Thyroid gland (tissue), 4 donors: ENCODE data around the gene WRAP73. TPM values are rescaled to one million over a fixed set of nuclear protein-coding genes. Genes with fewer than 3 reads are reported as not detected.
A peak's percentile ranks its signal among the peaks of the same experiment; 100 is the strongest.

Source experiments
- DNase-seq, 2 donors: peaks; one replicate each; pipeline ENCODE4 v3.0.0-alpha.2; 2019
- H3K27ac ChIP-seq, 3 donors: fragments of 200-600 bp; sonication (generic); 1 replicate in 2 of 3; 2 replicates in 1 of 3; pipeline ENCODE4 v1.5.1; 2016 to 2019; ENCODE audit warnings: mild to moderate bottlenecking in 1 of 3, moderate library complexity in 1 of 3
- H3K27me3 ChIP-seq: fragments of 200-600 bp; sonication (generic); one replicate; pipeline ENCODE4 v1.5.1; 2019
- H3K36me3 ChIP-seq, 2 donors: fragments of 200-600 bp; sonication (generic); one replicate each; pipeline ENCODE4 v1.5.1; 2016 to 2019
- H3K4me1 ChIP-seq, 2 donors: fragments of 200-600 bp; sonication (generic); one replicate each; pipeline ENCODE4 v1.5.1; 2017 to 2019
- H3K4me3 ChIP-seq, 3 donors: fragments of 200-600 bp; sonication (generic); replicated peaks in 1 of 3; 1 replicate in 2 of 3; 2 replicates in 1 of 3; pipeline ENCODE4 v1.5.1; 2016; ENCODE audit warnings: mild to moderate bottlenecking in 1 of 3
- H3K9me3 ChIP-seq: fragments of 200-600 bp; sonication (generic); one replicate; pipeline ENCODE4 v1.5.1; 2017
- POLR2A ChIP-seq, 2 donors: fragments of 450-650 bp; IDR thresholded peaks; one replicate each; pipeline ENCODE4 v1.6.1; 2017; ENCODE audit warnings: antibody characterized with exemption in 2 of 2, mild to moderate bottlenecking in 2 of 2, moderate library complexity in 1 of 2
- WGBS, 2 donors: methylation state at CpG; one replicate each; pipeline ENCODE4 v1.1.5; 2017; 5-methylcytosine and 5-hydroxymethylcytosine counted together
- intact Hi-C: fragments of 100-400 bp; cut with DNase I; formaldehyde crosslinking; loops from one replicate; pipeline ENCODE4 v1.15.1; 2023
- total RNA-seq, 4 donors: library from RNA; depleted of rRNA; stranded (reverse); fragments of >200 nt; gene quantifications; one replicate each; pipeline ENCODE4 v1.2.3, GENCODE V29; 2016
- TF ChIP-seq, protein P1 (sequence below), 6 experiments: fragments of 200-600 bp in 3 of 6; fragments of 450-650 bp in 3 of 6; sonication (generic) in 3 of 6; IDR thresholded peaks; one replicate each; pipeline ENCODE4 v1.5.1; 2016 to 2019; ENCODE audit warnings: antibody characterized with exemption in 6 of 6, mild to moderate bottlenecking in 2 of 6, inconsistent platforms in 1 of 6, moderate library complexity in 1 of 6

The WRAP73 gene
- total RNA-seq, 4 donors from 2014 or later: 18.5 to 44.0 (median 21.0) TPM

DNA sequence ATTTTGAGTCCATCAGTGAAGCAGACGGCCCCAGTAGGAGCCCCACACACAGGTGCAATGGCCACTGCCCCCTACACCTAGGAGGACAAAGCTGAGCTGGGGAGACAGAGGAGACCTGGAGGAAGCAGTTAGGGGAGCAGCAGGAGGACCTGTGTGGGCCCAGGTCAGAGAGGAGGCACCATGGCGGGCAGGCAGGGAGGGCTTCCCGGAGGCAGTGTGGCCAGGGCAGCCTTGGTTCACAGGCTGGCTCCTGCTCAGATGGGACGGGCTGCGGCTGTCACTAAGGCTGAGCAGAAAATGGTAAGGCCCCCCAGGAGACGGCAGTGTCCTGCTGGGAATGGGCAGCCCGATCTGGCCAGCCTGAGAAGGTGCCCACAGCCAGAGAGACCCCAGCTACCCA, 54.0 kb downstream of the WRAP73 start:
- Histone ChIP-seq H3K27ac (no peak overlapping the region), H3K4me1 (peaks cover 18 to 24% of the 10 kb centered on the region in 2 donors), H3K9me3 (no peaks in the 10 kb centered on the region), H3K27me3 (no peaks in the 10 kb centered on the region), H3K36me3 (no peaks in the 10 kb centered on the region), H3K4me3 (no peak overlapping the region)
- WGBS, 2 donors: 84 to 100% methylated on average over 2 to 4 of the region's 7 CpGs
- no peak for DNase-seq
- intact Hi-C loops: no loop called here
- no peak for TF ChIP-seq POLR2A (IDR thresholded peaks at IDR 0.05)
- TF ChIP-seq, protein P1, sequence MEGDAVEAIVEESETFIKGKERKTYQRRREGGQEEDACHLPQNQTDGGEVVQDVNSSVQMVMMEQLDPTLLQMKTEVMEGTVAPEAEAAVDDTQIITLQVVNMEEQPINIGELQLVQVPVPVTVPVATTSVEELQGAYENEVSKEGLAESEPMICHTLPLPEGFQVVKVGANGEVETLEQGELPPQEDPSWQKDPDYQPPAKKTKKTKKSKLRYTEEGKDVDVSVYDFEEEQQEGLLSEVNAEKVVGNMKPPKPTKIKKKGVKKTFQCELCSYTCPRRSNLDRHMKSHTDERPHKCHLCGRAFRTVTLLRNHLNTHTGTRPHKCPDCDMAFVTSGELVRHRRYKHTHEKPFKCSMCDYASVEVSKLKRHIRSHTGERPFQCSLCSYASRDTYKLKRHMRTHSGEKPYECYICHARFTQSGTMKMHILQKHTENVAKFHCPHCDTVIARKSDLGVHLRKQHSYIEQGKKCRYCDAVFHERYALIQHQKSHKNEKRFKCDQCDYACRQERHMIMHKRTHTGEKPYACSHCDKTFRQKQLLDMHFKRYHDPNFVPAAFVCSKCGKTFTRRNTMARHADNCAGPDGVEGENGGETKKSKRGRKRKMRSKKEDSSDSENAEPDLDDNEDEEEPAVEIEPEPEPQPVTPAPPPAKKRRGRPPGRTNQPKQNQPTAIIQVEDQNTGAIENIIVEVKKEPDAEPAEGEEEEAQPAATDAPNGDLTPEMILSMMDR (IDR thresholded peaks at IDR 0.05): no peak

DNA sequence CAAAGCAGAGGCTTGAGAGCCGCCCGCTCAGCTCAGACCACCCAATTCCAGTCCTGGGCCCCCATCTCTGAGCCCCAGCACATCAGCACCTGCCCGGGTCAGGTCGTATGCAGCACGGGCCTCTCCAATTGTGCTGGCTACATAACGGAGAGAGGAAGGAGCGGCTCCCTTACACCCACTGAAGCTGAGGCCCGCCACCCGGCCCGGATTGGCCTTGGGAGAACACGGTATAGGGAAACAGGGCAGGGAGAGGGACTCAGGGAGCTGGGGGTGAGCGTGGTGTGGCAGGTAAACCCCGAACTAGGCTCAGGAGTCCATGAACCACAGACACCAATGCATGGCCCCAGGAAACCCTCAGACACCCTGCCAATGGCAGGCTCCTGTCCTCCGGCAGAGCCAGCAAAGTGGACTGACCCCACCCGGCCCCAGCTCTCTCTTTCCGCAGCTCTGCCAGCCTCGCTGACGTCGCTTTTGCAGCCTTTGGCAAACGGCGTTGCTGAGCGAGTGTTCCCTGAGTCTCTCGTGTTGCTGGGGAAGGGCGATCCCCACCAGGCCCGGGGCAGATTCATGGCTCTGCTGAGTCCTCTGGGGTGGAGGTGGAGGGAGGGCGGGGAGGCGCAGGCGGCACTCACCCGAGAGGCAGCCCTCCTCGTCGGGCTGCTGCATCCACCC, 55.1 kb downstream of the WRAP73 start:
- H3K9me3 ChIP-seq: no peaks in the 10 kb centered on the region
- H3K4me1 ChIP-seq: peaks cover 28 to 35% of the 10 kb centered on the region in 2 donors
- no peak overlapping the region for H3K27ac ChIP-seq
- H3K27me3 ChIP-seq: no peaks in the 10 kb centered on the region
- intact Hi-C loops: no loop called here
- 87 to 90% methylated on average over 15 to 31 of the region's 31 CpGs for WGBS, 2 donors
- no peaks in the 10 kb centered on the region for H3K36me3 ChIP-seq
- no peak for DNase-seq
- H3K4me3 ChIP-seq: no peak overlapping the region
- no peak for TF ChIP-seq POLR2A (IDR thresholded peaks at IDR 0.05)
- TF ChIP-seq, protein P1 (IDR thresholded peaks at IDR 0.05): no peak

DNA sequence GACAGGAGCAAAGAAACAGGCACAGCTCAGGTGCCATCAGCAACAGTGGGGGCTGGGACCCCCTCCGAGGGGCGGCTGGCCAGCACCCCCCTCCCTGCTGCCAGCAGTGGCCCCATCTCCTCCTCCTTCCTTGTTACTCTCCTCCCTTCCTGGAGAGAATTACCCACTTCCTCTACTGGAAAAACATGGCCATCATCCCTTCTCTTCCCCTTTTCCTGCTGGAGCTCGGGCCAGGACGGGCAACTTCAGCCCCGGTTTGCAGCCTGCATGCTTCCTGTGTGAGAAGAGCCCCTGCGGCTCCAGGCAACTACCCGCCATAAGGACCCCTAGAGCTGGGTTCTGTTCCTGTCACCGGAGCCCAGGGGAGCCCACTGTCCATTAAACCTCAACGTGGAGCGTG, 56.2 kb downstream of the WRAP73 start:
- no peak for TF ChIP-seq POLR2A (IDR thresholded peaks at IDR 0.05)
- TF ChIP-seq, protein P1 (IDR thresholded peaks at IDR 0.05): no peak
- H3K27ac ChIP-seq: no peak overlapping the region
- intact Hi-C loops: no loop called here
- 78 to 85% methylated on average over 10 of the region's 10 CpGs for WGBS, 2 donors
- no peak for DNase-seq
- H3K9me3 ChIP-seq: no peaks in the 10 kb centered on the region
- no peak overlapping the region for H3K4me3 ChIP-seq
- no peaks in the 10 kb centered on the region for H3K36me3 ChIP-seq
- no peaks in the 10 kb centered on the region for H3K27me3 ChIP-seq
- H3K4me1 ChIP-seq: peaks cover 26 to 31% of the 10 kb centered on the region in 2 donors

DNA sequence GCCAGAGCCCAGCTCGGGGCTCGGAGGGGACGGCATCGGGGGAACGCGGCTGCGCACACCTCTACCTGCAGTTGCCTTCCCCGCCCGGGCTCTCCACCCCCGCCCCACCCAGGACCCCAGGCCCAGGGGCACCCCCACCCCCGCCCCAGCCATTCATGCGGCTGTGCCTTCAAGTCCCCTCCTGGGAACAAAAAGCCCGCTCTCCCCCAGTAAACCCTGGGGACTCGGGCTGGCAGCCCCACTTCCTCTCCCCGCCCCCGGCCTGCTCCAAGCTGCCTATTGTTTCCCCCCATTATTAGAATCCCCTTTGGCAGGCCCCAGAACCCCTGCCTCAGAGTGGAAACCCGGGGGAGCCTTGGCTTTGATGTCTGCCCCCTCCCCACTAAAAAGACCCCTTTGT, 56.6 kb downstream of the WRAP73 start:
- Histone ChIP-seq H3K36me3 (no peaks in the 10 kb centered on the region), H3K27me3 (no peaks in the 10 kb centered on the region), H3K27ac (no peak overlapping the region), H3K4me1 (peaks cover 22 to 27% of the 10 kb centered on the region in 2 donors), H3K4me3 (no peak overlapping the region), H3K9me3 (no peaks in the 10 kb centered on the region)
- TF ChIP-seq, protein P1 (IDR thresholded peaks at IDR 0.05): no peak
- TF ChIP-seq POLR2A (IDR thresholded peaks at IDR 0.05): no peak
- no peak for DNase-seq
- intact Hi-C loops: no loop called here
- WGBS, 2 donors: 82% methylated on average over 7 of the region's 17 CpGs; no CpG with 5 or more reads in 1 of the 2 donors

DNA sequence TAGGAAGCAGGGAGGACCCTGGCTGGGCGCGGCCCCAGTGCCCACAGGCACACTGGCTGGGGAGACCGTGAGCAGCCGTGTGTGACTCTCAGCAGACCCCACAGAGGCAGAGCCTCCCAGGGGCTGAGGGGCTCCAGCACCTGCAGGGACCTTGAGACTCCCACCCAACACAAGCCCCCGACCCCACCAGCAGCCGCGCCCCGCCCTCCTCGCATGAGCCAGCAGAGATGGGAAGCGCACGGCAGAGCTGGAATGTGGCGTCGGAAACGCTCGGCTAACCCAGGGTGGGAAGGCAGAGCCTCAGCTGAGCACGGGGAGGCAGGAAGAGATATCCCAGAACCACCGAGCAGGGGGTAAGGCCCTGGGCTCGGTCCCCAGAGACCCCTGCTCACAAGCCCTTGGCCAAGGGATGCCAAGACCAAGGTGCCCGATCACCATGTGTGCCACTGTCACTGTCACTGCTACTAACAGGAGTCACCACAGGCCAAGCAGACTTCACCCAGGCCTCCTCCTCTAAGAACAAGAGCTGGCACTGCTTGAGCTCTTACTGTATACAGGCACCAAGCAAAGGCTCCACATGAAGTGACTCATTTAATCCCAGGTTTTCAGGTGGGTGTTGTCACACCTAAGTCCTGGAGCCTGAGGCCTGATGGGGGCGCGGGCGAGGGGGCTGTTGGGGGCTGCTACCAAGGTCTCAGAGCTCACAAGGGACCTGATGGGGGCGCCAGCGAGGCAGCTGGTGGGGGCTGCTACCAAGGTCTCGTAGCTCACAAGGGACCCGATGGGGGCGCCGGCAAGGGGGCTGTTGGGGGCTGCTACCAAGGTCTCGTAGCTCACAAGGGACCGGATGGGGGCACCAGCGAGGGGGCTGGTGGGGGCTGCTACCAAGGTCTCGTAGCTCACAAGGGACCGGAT, 58.7 kb downstream of the WRAP73 start:
- Histone ChIP-seq H3K9me3 (no peaks in the 10 kb centered on the region), H3K27me3 (no peaks in the 10 kb centered on the region), H3K27ac (peak overlapping the region in 1 of 3 donors; percentile 43), H3K4me3 (no peak overlapping the region), H3K36me3 (no peaks in the 10 kb centered on the region), H3K4me1 (peaks cover 11 to 13% of the 10 kb centered on the region in 2 donors)
- intact Hi-C loops: no loop called here
- DNase-seq: no peak
- TF ChIP-seq, protein P1 (IDR thresholded peaks at IDR 0.05): no peak
- no peak for TF ChIP-seq POLR2A (IDR thresholded peaks at IDR 0.05)
- 80 to 86% methylated on average over 14 to 20 of the region's 33 CpGs for WGBS, 2 donors
